Fibroblast of pulmonary artery (primary cell): ENCODE results near the gene TTC16.

Experiments
- DNase-seq: peaks from one replicate; pipeline ENCODE4 v3.0.0-alpha.2; 2010; ENCODE audit warnings: low read depth
- H3K4me3 ChIP-seq: replicated peaks from 2 replicates; pipeline ENCODE4 v1.5.1; 2011; ENCODE audit warnings: low read depth, mild to moderate bottlenecking, control low read depth, low read length, moderate library complexity
- TF ChIP-seq, protein P1 (sequence below): IDR thresholded peaks from 2 replicates; pipeline ENCODE4 v1.5.1; 2011; ENCODE audit warnings: mild to moderate bottlenecking, control low read depth, low read length, inconsistent platforms; ENCODE audit errors: missing control alignments

The TTC16 gene

DNA sequence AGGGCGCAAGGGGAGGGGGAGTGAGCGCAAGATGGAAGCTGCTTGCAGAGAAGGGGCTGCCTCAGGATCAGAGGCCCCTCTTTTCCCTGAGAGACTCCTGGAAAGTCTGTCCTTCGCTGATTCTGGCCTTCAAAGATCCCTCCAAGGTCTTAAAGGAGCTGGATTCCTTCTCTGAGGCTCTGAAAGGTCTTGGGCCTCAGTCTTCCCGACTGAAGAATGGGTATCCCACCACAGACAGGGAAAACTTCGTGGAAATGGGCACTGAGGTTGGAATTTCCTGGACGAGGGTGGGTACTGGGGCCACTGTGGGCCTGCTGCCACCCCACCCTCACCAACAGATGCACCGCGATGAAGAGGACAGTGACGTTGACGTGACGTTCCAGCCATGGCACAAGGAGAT is 3.5 kb upstream of the TTC16 start:
- TF ChIP-seq, protein P1, sequence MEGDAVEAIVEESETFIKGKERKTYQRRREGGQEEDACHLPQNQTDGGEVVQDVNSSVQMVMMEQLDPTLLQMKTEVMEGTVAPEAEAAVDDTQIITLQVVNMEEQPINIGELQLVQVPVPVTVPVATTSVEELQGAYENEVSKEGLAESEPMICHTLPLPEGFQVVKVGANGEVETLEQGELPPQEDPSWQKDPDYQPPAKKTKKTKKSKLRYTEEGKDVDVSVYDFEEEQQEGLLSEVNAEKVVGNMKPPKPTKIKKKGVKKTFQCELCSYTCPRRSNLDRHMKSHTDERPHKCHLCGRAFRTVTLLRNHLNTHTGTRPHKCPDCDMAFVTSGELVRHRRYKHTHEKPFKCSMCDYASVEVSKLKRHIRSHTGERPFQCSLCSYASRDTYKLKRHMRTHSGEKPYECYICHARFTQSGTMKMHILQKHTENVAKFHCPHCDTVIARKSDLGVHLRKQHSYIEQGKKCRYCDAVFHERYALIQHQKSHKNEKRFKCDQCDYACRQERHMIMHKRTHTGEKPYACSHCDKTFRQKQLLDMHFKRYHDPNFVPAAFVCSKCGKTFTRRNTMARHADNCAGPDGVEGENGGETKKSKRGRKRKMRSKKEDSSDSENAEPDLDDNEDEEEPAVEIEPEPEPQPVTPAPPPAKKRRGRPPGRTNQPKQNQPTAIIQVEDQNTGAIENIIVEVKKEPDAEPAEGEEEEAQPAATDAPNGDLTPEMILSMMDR = no peak
- no peak overlapping the region for H3K4me3 ChIP-seq
- no peak for DNase-seq

DNA sequence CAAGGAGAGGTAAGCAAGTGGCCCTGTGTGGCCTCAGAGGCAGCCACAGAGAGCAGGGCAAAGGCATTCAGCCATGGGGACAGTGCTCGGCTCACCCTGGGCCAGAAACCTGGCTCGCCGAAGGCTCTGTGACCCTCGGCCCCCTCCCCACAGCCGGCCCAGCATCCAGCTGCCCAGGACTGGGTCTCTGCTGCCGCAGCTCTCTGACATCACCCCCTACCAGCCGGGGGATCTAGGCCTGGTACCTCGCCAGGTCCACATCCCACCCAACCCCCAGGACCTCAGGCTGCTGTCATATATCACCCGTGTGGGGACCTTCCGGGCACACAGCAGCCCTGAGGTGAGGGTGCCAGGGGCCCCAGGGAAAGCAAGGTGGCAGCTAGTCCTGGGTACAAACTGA is 3.0 kb upstream of the TTC16 start:
- H3K4me3 ChIP-seq = no peak overlapping the region
- DNase-seq = no peak
- TF ChIP-seq, protein P1 = no peak

DNA sequence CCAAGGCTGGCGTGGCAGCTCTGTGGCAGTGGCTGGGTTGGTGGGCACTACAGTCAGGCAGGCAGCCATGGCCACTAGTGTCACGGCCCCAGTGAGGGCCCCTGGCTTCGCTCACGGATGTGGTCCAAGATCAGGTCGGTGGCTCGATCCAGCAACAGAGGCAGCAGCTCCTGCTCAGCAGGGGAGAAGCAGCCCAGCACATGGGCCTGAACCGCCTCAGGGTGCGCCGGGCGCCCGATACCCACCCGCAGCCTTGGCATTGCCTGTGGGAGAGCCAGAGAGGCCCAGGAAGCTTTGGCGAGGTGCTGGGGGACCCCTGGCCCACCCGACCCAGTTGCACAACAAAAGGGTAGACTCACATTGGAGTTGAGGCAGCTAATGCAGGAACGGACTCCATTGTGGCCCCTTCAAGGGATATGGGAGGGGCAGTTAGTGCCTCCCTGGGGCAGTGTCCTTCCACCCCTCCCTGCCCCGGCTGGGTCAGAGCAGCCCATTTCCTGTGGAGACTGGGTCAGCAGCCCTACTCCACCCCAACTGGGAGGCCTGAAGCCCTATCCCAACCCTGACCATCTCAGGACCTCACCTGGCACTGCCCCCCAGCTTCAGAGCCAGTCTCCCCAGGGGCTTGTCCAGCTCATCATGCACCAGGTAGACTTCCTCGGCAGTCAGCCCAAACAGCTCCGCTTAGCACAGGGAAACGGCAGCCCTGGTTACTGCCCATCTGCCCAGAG is 1.7 kb upstream of the TTC16 start:
- TF ChIP-seq, protein P1 = no peak
- H3K4me3 ChIP-seq = peak overlapping the region; percentile 85

DNA sequence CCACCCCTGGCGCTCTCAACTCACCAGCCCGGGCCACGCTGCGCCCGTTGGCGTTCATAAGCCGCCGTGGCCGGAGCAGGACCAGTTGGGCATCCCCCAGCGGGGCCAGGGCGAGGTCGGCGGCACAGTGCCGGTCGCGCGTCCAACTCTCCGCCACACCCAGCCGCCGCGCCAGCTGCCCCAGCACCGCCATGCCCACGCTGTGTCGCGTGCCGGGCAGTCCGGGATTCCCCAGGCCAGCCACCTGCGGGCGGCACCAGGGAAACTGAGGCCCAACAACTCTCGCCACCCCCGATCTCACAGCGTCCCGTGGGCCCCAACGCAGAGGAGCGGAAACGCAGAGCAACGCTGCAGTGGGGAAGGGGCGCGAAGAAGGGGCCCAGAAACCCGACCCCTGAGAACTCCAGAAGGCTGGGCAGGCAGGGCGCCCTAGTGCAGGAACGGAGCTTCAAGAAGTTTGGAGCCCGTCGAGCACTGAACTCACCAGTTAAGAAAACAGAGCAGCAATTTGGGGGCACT is 869 bp upstream of the TTC16 start:
- H3K4me3 ChIP-seq = peak overlapping the region; percentile 85
- TF ChIP-seq, protein P1 = no peak
- no peak for DNase-seq

More for the DNA sequence above, 1.7 kb upstream of the TTC16 start:
- DNase-seq = no peak

DNA sequence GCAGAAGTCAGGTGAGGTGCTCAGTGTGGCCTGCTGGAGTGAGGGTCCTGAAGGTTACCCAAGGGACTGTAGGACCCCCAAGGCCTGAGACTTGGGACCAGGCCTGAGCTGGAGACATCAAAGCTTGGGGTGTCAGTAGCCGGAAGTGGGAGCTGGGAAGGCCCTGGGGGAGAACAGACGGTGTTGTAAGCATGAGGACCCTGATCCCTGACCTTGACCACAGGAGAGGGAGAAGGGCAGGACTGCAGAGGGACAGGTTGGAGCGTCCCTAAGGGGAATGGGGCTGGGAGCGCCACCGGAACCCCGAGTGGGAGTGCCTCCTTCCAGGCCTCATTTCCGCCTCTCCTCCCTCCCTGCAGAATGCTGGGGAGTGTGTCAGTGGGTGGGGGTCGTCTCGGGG is 533 bp downstream of the TTC16 start:
- no peak for DNase-seq
- peak overlapping the region; percentile 85 for H3K4me3 ChIP-seq
- TF ChIP-seq, protein P1 = no peak

DNA sequence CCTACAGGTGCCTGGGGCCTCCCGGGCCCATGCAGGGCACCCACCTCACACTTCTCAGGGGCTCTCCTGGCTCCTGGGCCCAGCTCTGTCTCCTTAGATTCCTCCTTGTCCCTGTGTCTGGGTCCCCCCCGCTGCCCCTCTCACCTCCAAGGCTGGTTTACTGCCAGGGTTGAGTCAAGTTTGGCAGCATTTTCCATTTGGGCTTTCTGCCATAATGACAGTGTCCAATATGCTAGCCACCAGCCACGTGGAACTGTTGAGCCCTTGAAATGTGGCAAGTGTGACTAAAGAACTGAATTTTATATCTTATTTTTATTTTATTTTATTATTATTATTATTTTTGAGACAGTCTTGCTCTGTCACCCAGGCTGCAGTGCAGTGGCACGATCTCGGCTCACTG is 1.9 kb downstream of the TTC16 start:
- TF ChIP-seq, protein P1 = no peak
- H3K4me3 ChIP-seq = no peak overlapping the region
- DNase-seq = no peak
